ENCODE results near the gene CCDC187. TPM values are rescaled to one million over a fixed set of nuclear protein-coding genes. Genes with fewer than 3 reads are reported as not detected.

CCDC187 gene
- total RNA-seq, 1 donor: not detected

- Histone ChIP-seq H2AFZ (ENCODE audit: low read length) (no peak overlapping the region), H3K9me3 (ENCODE audit: low read depth, low read length) (no peaks in the 10 kb centered on the region), H3K4me3 (ENCODE audit: insufficient read depth, low read length) (no peak overlapping the region), H3K27me3 (ENCODE audit: insufficient read depth, low read length) (peaks cover 16% of the 10 kb centered on the region), H4K20me1 (ENCODE audit: insufficient read depth, low read length) (no peaks in the 10 kb centered on the region), H3K79me2 (ENCODE audit: insufficient read depth, low read length) (no peaks in the 10 kb centered on the region), H3K4me2 (ENCODE audit: insufficient read depth, low read length) (no peak overlapping the region), H3K36me3 (ENCODE audit: insufficient read depth, low read length) (no peaks in the 10 kb centered on the region), H3K4me1 (ENCODE audit: insufficient read depth, low read length) (peaks cover 4% of the 10 kb centered on the region), H3K27ac (ENCODE audit: low read depth, low read length) (no peak overlapping the region)
- no peak for DNase-seq (ENCODE audit: insufficient read length, low spot score, missing footprints)
- no peak for TF ChIP-seq CTCF (IDR thresholded peaks at IDR 0.05; ENCODE audit: extremely low read depth, low read depth, low read length)
Observed at GRCh38 chr9:136280535-136281315, 23.2 kb downstream of the CCDC187 start.

- no peaks in the 10 kb centered on the region for H3K9me3 ChIP-seq (ENCODE audit: low read depth, low read length)
- TF ChIP-seq CTCF (IDR thresholded peaks at IDR 0.05; ENCODE audit: extremely low read depth, low read depth, low read length): no peak
- H3K79me2 ChIP-seq (ENCODE audit: insufficient read depth, low read length): no peaks in the 10 kb centered on the region
- no peaks in the 10 kb centered on the region for H3K36me3 ChIP-seq (ENCODE audit: insufficient read depth, low read length)
- H3K4me1 ChIP-seq (ENCODE audit: insufficient read depth, low read length): peaks cover 4% of the 10 kb centered on the region
- H3K27ac ChIP-seq (ENCODE audit: low read depth, low read length): no peak overlapping the region
- H4K20me1 ChIP-seq (ENCODE audit: insufficient read depth, low read length): no peaks in the 10 kb centered on the region
- no peak overlapping the region for H3K4me3 ChIP-seq (ENCODE audit: insufficient read depth, low read length)
- no peak overlapping the region for H3K4me2 ChIP-seq (ENCODE audit: insufficient read depth, low read length)
- DNase-seq (ENCODE audit: insufficient read length, low spot score, missing footprints): no peak
- peaks cover 20% of the 10 kb centered on the region for H3K27me3 ChIP-seq (ENCODE audit: insufficient read depth, low read length)
- H2AFZ ChIP-seq (ENCODE audit: low read length): no peak overlapping the region
Observed at GRCh38 chr9:136279471-136279870, 24.4 kb downstream of the CCDC187 start.

GRCh38 chr9:136278894-136279293, 25.0 kb downstream of the CCDC187 start:
- Histone ChIP-seq H3K79me2 (ENCODE audit: insufficient read depth, low read length) (no peaks in the 10 kb centered on the region), H3K9me3 (ENCODE audit: low read depth, low read length) (no peaks in the 10 kb centered on the region), H3K36me3 (ENCODE audit: insufficient read depth, low read length) (no peaks in the 10 kb centered on the region), H3K27ac (ENCODE audit: low read depth, low read length) (no peak overlapping the region), H4K20me1 (ENCODE audit: insufficient read depth, low read length) (no peaks in the 10 kb centered on the region), H3K4me3 (ENCODE audit: insufficient read depth, low read length) (no peak overlapping the region), H2AFZ (ENCODE audit: low read length) (no peak overlapping the region), H3K4me2 (ENCODE audit: insufficient read depth, low read length) (no peak overlapping the region), H3K27me3 (ENCODE audit: insufficient read depth, low read length) (peaks cover 23% of the 10 kb centered on the region), H3K4me1 (ENCODE audit: insufficient read depth, low read length) (peaks cover 4% of the 10 kb centered on the region)
- DNase-seq (ENCODE audit: insufficient read length, low spot score, missing footprints): no peak
- TF ChIP-seq CTCF (IDR thresholded peaks at IDR 0.05; ENCODE audit: extremely low read depth, low read depth, low read length): no peak

GRCh38 chr9:136278221-136278620, 25.7 kb downstream of the CCDC187 start:
- TF ChIP-seq CTCF (IDR thresholded peaks at IDR 0.05; ENCODE audit: extremely low read depth, low read depth, low read length): no peak
- Histone ChIP-seq H3K27me3 (ENCODE audit: insufficient read depth, low read length) (peaks cover 28% of the 10 kb centered on the region), H3K4me1 (ENCODE audit: insufficient read depth, low read length) (peaks cover 1% of the 10 kb centered on the region), H3K4me2 (ENCODE audit: insufficient read depth, low read length) (no peak overlapping the region), H4K20me1 (ENCODE audit: insufficient read depth, low read length) (no peaks in the 10 kb centered on the region), H3K9me3 (ENCODE audit: low read depth, low read length) (no peaks in the 10 kb centered on the region), H3K79me2 (ENCODE audit: insufficient read depth, low read length) (no peaks in the 10 kb centered on the region), H3K27ac (ENCODE audit: low read depth, low read length) (no peak overlapping the region), H2AFZ (ENCODE audit: low read length) (no peak overlapping the region), H3K4me3 (ENCODE audit: insufficient read depth, low read length) (no peak overlapping the region), H3K36me3 (ENCODE audit: insufficient read depth, low read length) (no peaks in the 10 kb centered on the region)
- DNase-seq (ENCODE audit: insufficient read length, low spot score, missing footprints): no peak

Measured in osteoblast (primary cell).